ENCODE results near the gene UST.

DNA sequence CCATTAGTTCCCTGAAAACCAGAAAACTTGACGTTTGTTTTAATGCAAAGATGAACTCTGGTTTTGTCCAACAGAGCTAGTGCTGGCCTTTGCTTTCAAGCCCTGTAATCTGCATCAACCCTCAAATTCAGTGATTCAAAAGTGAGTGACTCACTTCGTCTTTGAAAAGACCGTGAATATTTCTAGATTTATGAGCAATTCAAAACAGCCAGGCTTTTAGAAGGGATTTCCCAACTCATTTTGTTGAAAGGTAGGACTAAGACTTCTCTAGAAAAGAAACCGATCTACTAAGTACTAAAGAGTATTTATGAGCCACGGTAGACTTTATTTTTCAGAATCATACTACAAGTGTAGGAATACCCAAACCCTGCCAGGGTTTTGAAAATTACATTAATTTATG, 121.5 kb downstream of the UST start:
- TF ChIP-seq POLR2A (IDR thresholded peaks at IDR 0.05) = no peak
- TF ChIP-seq, protein P1, sequence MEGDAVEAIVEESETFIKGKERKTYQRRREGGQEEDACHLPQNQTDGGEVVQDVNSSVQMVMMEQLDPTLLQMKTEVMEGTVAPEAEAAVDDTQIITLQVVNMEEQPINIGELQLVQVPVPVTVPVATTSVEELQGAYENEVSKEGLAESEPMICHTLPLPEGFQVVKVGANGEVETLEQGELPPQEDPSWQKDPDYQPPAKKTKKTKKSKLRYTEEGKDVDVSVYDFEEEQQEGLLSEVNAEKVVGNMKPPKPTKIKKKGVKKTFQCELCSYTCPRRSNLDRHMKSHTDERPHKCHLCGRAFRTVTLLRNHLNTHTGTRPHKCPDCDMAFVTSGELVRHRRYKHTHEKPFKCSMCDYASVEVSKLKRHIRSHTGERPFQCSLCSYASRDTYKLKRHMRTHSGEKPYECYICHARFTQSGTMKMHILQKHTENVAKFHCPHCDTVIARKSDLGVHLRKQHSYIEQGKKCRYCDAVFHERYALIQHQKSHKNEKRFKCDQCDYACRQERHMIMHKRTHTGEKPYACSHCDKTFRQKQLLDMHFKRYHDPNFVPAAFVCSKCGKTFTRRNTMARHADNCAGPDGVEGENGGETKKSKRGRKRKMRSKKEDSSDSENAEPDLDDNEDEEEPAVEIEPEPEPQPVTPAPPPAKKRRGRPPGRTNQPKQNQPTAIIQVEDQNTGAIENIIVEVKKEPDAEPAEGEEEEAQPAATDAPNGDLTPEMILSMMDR (IDR thresholded peaks at IDR 0.05) = no peak

All from right lobe of liver (tissue), 4 donors.